ENCODE results near the gene KDM4C. TPM values are rescaled to one million over a fixed set of nuclear protein-coding genes. Genes with fewer than 3 reads are reported as not detected.

Gene KDM4C
- total and polyA plus RNA-seq, 2 of the 4 experiments (the other 2 are of a cell fraction): 11.8 to 23.8 TPM

GRCh38 chr9:7176561-7176960 lies 418.8 kb downstream of the KDM4C start:
- Histone ChIP-seq H3K56ac (ENCODE audit: extremely low read depth, insufficient read depth, low read length) (no peak overlapping the region), H2AK9ac (replicated peaks; ENCODE audit: low read depth, low read length, poor library complexity) (no peak overlapping the region), H3K23ac (ENCODE audit: low read depth, low read length) (no peak overlapping the region), H4K8ac (ENCODE audit: low read depth in 2 of 2, low read length in 2 of 2) (no peak overlapping the region), H2BK20ac (ENCODE audit: low read depth, low read length) (no peak overlapping the region), H3K9ac (ENCODE audit: low read depth, low read length) (no peak overlapping the region), H3K4me2 (ENCODE audit: low read depth, low read length) (no peak overlapping the region), H3K9me1 (ENCODE audit: insufficient read depth, low read length) (peaks cover 4% of the 10 kb centered on the region; the same call in 1 of the 2 replicates), H4K20me1 (ENCODE audit: insufficient read depth, low read length) (no peaks in the 10 kb centered on the region), H3K27ac (ENCODE audit: insufficient read depth, low read length) (no peak overlapping the region), H3K4ac (ENCODE audit: low read depth, low read length) (no peak overlapping the region), H4K91ac (ENCODE audit: insufficient read depth, low read depth, low read length) (no peak overlapping the region), H3K4me1 (ENCODE audit: control insufficient read depth, insufficient read depth, low read length) (peaks cover 2% of the 10 kb centered on the region; the same call in 1 of the 2 replicates), H3K27me3 (ENCODE audit: control insufficient read depth, insufficient read depth, low read length) (no peaks in the 10 kb centered on the region), H3K4me3 (ENCODE audit: insufficient read depth, low read depth, low read length) (no peak overlapping the region), H2AK5ac (ENCODE audit: low read depth, low read length) (no peak overlapping the region), H2BK120ac (ENCODE audit: low read depth, low read length) (no peak overlapping the region), H3K79me1 (ENCODE audit: low read depth in 1 of 2, low read length in 2 of 2) (no peaks in the 10 kb centered on the region), H2BK5ac (ENCODE audit: low read depth, low read length, poor library complexity, severe bottlenecking) (no peak overlapping the region), H3K9me3 (ENCODE audit: control insufficient read depth, insufficient read depth, low read length) (no peaks in the 10 kb centered on the region), H2BK15ac (ENCODE audit: low read depth, low read length) (no peak overlapping the region), H3K36me3 (ENCODE audit: control insufficient read depth, insufficient read depth, low read length) (no peaks in the 10 kb centered on the region), H4K5ac (ENCODE audit: low read depth, low read length) (no peak overlapping the region), H3K18ac (ENCODE audit: low read depth, low read length) (no peak overlapping the region), H3K14ac (replicated peaks; ENCODE audit: low read depth, low read length) (no peak overlapping the region), H2AFZ (replicated peaks; ENCODE audit: low read length, poor library complexity) (no peak overlapping the region)
- no TSS peak for BruUV-seq (replicated peaks)
- ATAC-seq (ENCODE audit: low read depth) (no peak; the same call in 1 of the 2 replicates), DNase-seq (no peak)
- dilution Hi-C loops (cut with HindIII; ENCODE audit: low sequenced_read_pairs, unreplicated experiment): no loop called here
- POLR2A ChIA-PET (ENCODE audit: unreplicated experiment): interaction anchor here (0.6 kb wide), 1 partner anchor 353 kb away, joined by 3 read pairs; no protein-coding TSS in a partner anchor
- in situ Hi-C loops (cut with MboI; ENCODE audit: low sequenced_read_pairs): no loop called here
- WGBS, 2 experiments (ENCODE audit: extremely low coverage in 2 of 2, insufficient read length in 1 of 2): no CpG with 5 or more reads among the region's 1 CpG
- TF ChIP-seq POLR2A (IDR thresholded peaks at IDR 0.05; ENCODE audit: low read depth, low read length) (no peak), BHLHE40 (IDR thresholded peaks at IDR 0.05; ENCODE audit: low read depth, low read length) (no peak), MAFK (IDR thresholded peaks at IDR 0.05; ENCODE audit: low read depth, low read length) (no peak), CTCF (conservative IDR thresholded peaks at IDR 0.05; ENCODE audit: low read depth, low read length) (no peak), CHD1 (IDR thresholded peaks at IDR 0.05; ENCODE audit: low read depth, low read length) (no peak), RAD21 (IDR thresholded peaks at IDR 0.05; ENCODE audit: low read length) (no peak), MXI1 (IDR thresholded peaks at IDR 0.05; ENCODE audit: borderline replicate concordance, low read depth, low read length) (no peak), SMC3 (IDR thresholded peaks at IDR 0.05; ENCODE audit: low read depth, low read length) (no peak), MAZ (IDR thresholded peaks at IDR 0.05; ENCODE audit: borderline replicate concordance, low read depth, low read length) (no peak), FOS (IDR thresholded peaks at IDR 0.05; ENCODE audit: low read depth, low read length) (no peak), RCOR1 (IDR thresholded peaks at IDR 0.05; ENCODE audit: insufficient replicate concordance, low read length) (no peak), USF2 (IDR thresholded peaks at IDR 0.05; ENCODE audit: low read depth, low read length) (no peak), RFX5 (IDR thresholded peaks at IDR 0.05; ENCODE audit: low read depth, low read length) (no peak), CEBPB (IDR thresholded peaks at IDR 0.05; ENCODE audit: low read depth, low read length) (no peak), ELK1 (IDR thresholded peaks at IDR 0.05; ENCODE audit: borderline replicate concordance, low read depth, low read length) (no peak), NFE2L2 (IDR thresholded peaks at IDR 0.05; ENCODE audit: low read depth, low read length) (no peak)
- intact Hi-C loops (cut with micrococcal nuclease): no loop called here
- CTCF ChIA-PET: interaction anchor here (0.6 to 0.7 kb wide), 2 partner anchors 23 to 80 kb away, joined by 3 to 4 read pairs; no protein-coding TSS in a partner anchor
